NCI-H2107 treated with DMSO at 0.1 percent for 48 hours (cell line): ENCODE results near the gene DISP2.
A peak's percentile ranks its signal among the peaks of the same experiment; 100 is the strongest.

Experiments
- DNase-seq: peaks from one replicate; lab custom pipeline; 2025; ENCODE audit not compliant: unreplicated experiment; lab: John Stamatoyannopoulos, UW

DISP2 gene

DNA sequence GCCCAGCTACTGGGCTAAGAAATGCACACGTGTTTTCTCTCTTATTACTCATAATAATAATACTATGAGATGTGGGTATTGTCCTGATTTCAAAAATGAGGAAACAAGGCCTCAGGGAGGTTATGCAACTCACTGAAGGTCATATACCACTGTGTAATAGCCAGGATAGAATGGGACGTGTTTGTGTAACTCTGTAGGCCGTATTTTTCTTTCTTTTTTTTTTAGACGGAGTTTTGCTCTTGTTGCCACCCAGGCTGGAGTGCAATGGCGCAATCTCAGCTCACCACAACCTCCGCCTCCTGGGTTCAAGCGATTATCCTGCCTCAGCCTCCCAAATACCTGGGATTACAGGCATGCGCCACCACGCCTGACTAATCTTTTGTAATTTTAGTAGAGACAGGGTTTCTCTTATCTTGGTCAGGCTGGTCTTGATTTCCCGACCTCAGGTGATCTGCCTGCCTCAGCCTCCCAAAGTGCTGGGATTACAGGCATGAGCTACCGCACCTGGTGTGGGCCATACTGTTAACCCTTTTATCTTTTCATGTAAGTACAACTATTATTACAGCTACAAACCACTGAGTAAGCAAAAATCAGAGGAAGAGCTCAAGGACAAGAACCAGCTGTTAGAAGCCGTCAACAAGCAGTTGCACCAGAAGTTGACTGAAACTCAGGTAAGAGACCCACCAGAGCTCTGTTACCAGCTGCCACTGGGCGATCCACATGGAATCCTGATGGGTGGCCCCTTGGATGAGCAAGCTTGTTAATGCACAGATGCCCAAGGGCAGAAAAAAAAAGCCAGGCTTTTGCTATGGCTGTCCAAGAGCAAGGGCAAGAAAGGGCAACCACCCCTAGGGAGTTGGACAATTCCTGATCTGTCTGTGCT is 31.2 kb downstream of the DISP2 start:
- DNase-seq, result no peak

DNA sequence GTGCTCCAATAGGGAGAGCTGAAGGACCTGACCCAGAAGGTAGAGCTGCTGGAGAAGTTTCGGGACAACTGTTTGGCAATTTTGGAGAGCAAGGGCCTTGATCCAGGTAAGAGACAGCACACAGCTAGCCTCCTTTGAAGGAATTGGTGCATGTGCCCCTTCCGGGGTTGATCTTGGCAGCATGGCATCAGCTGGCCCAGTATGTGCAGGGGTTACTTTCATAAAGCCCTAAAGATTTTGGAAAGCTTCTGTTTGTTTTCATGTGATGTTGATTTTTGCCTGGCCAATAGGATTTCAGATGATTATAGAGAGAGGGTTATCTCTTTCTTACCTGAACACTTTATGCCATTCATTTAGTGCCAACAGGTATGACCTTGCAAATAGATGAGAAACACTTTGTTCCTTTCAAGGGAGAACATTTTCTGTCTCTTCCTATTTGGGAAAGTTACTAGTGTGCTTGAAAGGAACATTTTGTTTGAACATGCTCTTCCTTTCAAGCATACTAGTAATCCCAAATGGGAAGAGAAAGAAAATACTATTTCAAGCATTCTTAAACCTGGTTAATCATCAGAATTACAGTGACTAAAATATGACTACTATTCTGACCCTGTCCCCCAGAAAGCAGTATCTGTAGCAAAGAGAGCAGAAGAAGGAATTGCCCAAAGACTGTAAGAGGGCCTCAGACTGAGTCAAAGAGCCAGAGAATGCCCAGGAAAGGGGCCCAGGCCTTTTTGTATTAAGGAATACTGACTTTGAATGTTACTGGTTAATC is 32.0 kb downstream of the DISP2 start:
- DNase-seq, result no peak

DNA sequence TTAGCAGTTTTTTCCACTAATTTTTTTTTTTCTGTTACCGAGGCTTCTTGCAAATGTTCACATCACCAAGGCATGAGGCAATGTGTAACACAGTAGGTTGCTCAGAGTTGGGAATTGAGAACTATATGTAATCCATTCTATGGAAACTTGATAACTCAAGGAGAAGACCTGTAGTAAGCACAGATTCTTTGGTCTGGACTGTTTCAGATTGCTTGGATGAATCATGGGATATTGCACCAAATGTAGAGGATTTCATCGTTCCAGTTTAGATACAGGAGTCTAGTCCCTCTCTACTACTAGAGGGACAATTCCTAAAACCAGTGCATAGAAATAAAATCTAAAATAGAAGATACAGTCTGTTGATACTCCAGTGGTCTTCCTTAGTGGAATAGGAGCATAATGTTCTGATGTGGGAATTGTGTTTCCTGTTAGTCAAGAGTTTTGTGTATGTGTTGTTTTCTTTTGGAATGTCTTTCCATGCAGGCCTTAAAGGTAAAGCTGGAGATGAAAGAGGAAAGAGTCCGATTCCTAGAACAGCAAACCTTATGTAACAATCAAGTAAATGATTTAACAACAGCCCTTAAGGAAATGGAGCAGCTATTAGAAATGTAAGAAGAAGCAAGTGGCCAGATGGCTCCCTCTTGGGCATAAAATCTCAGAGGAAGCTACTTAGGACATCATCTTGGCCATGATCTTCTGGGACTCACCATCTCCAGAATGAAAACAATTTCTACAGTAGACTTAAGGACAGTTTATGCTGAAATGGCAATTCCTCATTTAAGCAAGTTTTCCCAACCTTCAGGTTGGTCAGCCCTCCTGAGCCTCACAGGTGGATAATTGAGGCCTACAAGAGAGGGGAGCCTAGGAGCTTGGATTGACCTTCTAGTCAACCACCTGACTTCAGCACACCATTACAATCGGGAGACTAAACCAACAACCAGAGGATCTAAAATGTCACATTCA is 35.2 kb downstream of the DISP2 start:
- DNase-seq, result no peak

DNA sequence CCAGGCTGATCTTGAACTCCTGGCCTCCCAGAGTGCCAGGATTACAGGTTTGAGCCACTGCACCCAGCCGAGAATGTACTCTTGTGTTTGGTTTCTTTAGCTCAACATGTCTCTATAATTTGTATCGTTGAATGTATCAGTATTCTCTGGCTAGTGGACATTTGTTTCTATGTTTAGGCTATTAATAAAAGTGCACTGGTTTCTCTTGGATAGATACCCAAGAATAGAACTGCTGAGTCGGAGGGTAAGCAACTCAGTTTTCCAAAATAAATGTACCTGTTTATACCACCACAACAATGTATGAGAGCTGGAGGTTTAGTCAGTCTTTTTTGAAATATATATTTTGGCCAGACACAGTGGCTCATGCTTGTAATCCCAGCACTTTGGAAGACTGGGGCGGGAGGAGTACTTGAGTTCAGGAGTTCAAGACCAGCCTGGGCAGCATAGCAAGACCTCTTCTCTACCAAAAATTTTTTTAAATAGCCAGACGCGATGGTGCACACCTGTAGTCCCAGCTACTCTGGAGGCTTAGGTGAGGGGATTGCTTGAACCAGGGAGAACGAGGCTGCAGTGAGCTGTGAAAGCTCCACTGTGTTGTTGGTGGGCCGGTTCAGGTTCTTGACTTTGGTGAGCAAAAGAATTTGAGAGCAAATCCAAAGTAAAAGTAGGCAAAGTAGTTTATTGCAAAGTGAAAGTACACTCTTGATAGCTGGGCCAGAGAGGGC is 39.8 kb downstream of the DISP2 start:
- no peak for DNase-seq

DNA sequence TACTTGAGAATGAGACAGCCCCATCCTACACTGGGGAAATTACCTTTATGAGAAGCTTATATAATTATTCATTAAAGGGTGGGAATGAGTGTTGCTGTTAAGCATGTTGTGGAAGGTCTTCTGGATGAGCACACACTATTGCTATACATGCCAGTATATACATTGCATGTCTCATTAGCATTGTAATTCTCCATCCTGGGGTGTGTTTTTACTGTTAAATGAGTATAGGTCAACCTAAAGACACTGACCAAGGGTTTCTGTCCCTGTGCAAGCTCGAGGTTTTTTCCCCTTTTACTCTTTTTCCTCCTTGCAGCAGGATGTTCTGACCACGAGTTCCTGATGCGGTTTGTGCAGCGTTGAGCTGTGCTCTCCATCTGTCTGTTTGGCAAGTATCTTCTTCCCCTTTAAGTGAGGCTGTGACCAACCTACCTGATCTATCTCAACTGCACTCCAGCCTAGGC is 40.4 kb downstream of the DISP2 start:
- no peak for DNase-seq

DNA sequence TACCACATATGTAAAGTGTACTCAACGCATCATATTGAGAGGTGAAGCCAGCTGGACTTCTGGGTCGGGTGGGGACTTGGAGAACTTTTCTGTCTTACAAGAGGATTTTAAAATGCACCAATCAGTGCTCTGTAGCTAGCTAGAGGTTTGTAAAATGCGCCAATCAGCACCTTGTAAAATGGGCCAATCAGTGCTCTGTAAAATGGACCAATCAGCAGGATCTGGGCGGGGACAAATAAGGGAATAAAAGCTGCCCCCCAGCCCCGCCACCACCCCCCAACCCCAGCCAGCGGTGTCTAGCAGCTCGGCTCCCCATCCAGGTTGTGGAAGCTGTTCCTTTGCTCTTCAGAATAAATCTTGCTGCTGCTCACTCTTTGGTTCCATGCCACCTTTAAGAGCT is 41.4 kb downstream of the DISP2 start:
- DNase-seq, result no peak

DNA sequence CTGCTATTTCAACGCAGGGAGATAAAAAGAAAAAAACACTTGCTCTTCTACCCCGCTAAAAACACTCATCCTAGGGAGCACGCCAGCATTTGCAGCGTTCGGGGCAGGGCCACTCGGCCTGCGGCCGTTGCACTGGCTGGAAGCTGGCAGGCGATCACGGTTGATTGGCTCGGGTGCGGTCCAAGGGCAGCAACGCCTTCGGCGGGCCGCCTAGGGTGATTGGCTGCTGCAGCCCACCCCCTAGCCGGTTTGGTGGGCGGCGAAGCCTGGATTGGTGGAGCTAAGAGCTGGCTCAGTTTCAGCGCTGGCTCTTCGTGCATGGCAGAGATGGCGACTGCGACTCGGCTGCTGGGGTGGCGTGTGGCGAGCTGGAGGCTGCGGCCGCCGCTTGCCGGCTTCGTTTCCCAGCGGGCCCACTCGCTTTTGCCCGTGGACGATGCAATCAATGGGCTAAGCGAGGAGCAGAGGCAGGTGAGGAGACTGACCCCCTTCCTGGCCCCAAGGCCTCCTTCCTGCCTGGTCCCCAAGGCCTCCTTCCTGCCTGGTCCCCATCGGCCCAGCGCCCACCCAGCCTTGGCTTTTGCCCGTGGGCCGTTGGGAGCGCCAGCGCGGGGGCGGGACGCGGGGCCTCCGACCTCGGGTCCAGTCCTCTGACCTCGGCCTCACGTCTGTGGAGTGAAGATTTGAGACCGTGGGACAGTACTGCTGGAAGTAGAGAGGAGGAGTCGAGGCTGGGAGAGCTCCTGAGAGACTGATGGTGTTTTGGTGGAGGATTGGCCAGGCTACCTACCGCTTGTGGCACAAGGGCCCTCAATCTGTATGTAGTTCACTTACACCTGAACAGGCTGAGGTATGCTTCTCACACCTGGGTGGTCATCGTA is 47.7 kb downstream of the DISP2 start, which contains the start of gene IVD:
IVD (plus strand) TSS at position 295 of the 881 bp plus-strand sequence; CDS start at position 328, 33 bp downstream.
- peak; percentile 72 for DNase-seq

DNA sequence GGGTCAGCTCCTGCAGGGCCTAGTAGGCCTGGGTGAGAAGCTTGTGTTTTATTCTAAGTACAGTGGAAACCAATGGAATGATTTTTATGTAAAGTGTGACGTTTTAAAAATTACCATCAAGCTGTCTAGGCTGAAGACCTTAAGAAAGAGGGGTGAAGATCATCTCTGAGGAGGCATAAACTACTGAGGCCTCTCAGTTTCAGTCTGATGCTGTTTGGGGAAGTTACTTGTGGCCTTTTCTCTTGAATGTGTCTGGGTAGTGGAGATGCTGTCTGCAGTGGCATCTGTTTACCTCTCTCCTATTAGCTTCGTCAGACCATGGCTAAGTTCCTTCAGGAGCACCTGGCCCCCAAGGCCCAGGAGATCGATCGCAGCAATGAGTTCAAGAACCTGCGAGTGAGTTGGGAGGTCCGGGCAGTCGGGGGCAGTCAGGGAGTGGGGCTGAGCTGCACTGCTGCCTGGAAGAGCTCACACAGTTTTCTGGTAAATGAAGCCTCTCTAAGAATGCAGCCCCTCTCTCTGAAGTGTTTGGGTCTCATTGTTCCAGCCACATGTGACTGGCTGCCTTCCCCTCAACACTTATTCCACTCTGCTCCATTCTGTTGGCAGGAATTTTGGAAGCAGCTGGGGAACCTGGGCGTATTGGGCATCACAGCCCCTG is 49.4 kb downstream of the DISP2 start:
- no peak for DNase-seq

DNA sequence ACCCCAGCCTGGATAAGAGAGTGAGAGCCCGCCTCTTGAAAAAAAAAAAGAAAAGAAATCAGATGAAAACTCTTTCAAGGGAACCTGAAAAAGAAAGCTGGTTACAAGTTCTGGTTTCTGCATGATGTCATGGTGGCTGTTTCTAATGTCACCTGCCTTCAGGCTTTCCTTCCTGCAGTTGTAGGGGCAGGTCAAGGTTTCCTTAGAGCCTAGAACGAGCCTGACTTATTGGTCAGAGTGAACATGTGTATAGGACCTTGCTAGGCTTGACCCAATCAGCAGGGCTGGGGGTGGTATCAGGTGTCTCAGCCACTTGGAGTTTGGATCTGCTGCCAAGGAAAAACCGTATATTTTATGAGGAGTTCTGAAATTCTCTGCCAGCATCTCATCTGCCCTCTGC is 51.3 kb downstream of the DISP2 start:
- DNase-seq, result no peak

DNA sequence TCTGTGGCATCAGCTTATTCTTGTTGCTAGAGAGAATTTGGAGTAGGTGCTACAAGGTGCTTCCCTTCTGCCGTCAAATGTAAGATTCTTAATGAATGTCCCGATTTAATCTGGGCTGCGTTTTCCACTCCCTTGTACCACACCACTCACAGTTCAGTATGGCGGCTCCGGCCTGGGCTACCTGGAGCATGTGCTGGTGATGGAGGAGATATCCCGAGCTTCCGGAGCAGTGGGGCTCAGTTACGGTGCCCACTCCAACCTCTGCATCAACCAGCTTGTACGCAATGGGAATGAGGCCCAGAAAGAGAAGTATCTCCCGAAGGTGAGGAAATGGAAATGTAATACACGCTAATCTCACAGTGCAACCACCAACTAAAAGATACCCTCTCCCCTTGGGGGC is 52.5 kb downstream of the DISP2 start:
- DNase-seq, result no peak

DNA sequence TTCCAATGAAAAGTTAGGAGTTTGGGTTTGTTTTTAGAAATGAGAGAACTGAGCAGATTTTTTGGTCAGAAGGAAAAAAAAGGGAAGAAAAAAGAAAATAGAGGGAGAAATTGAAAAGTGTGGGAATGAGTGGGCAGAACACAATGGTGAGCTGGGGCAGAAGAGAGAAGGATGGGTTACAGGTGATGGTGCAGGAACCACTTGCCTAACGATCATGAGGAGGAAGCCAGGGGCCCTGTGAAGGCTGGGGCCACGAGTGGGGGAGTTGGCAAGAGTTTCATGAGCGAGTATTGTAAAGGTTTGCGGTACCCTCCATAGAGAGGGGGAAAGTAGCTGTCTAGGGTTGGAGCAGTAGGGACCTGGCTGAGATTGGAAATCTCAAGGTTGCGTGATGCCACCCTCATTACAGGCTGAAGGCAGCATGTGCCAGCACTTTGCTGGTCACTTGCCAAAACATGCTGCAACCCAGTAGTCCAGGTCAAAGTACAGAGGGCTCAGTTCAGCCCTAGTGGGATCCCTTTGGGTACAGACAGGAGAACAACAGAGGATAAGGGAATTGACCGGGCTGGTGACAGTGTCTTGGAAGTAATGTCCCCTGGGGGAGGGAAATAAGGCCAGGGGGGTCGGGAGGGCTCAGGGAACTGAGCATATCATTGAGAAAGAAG is 54.2 kb downstream of the DISP2 start:
- DNase-seq, result no peak

DNA sequence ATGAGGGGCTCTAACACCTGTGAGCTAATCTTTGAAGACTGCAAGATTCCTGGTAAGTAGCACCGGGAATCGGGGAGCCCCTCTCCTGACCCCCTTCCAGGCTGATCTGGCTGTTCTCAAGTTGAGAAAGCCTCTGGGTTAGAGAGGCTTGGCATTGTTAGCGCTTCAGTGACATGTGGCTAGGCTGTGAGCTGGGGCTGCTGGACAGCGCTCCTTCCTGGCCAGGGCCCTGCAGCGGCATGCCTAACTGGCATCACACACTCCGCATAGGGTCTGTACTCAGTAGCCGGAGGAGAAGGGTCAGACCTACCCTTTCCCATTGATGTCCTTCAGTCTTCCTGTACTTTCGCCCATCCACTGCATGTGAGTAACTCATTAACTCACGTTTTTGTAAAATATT is 55.0 kb downstream of the DISP2 start:
- DNase-seq, result no peak

DNA sequence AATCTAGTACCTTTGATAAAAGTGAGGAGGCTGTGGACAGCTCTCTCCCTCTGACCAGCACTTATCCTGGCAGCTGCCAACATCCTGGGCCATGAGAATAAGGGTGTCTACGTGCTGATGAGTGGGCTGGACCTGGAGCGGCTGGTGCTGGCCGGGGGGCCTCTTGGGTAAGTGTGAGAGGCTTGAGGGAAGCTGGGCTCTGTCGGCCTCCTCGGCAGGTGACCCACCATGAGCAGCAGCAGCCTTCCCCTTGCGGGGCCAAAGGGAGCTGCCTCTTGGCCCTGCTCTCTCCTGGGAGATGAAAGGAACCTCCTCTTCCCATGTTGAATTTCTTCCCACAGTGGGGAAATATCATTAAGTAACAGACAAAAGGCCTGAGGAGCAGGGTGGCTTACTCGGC is 56.8 kb downstream of the DISP2 start:
- DNase-seq, result no peak

DNA sequence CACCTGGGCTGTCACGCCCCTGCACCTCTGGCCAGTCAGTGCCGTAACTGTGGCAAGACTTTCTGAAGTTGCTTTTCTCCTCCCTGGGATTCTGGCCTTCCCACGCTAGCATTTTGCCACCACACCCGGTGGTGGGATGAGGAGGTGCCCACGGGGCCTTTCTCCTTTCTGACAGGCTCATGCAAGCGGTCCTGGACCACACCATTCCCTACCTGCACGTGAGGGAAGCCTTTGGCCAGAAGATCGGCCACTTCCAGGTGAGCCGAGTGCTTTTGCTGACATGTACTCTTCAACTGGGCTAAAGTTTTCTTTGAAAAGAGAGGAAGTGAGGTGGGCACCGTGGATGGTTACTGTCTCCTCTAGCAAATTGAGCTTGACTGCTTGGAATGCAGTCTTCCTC is 57.2 kb downstream of the DISP2 start:
- no peak for DNase-seq

DNA sequence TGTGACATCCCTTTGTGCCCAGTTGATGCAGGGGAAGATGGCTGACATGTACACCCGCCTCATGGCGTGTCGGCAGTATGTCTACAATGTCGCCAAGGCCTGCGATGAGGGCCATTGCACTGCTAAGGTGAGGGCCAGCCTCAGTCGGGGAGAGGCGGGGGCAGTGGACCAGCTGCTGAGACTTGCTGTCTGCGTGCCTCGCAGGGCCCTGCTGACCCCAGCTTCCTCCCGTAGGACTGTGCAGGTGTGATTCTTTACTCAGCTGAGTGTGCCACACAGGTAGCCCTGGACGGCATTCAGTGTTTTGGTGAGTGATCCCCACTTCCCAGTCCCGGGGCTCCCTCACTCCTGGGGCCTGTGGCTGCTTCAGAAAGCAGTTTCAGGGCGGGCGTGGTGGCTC is 58.0 kb downstream of the DISP2 start:
- DNase-seq, result no peak

DNA sequence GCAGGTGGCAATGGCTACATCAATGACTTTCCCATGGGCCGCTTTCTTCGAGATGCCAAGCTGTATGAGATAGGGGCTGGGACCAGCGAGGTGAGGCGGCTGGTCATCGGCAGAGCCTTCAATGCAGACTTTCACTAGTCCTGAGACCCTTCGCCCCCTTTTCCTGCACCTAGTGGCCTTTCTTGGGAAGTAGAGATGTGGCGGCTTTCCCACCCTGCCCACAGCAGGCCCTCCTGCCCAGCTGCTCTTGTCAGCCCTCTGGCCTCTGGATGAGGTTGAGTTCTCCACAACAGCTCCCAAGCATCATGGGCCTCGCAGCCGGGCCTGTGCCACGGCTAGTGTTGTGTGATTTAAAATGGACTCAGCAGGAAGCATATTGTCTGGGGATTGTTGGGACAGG is 60.1 kb downstream of the DISP2 start:
- DNase-seq, result no peak

DNA sequence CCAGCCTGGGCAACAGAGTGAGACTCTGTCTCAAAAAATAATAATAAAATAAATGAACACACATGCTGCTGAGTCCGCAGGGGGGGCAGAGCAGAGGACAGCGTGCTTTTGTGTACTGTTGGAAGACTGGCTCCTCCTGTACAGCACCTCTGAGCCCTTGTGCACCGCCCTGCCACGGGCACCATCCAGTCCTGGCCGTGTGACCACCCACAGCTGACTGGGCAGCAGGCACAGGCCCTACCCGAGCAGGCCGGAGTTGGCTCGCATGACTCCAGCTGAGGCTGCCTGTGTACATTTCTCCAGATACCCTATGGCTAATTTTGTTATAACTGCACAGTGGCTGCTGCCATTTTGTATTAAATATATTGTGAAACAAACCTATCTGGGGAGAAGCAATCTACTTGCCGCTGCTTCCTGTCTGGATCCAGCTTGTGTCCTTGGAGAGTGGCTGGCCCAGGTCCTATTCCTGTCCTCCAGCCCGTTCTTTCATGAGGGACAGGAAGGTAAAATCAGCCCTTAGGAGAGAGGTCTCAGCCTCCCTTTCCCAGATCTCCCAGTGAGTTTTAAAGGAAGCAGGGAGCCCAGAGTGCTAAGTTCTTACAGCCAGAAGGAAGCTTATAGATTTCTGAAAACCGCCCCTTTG is 62.2 kb downstream of the DISP2 start:
- DNase-seq, result no peak

DNA sequence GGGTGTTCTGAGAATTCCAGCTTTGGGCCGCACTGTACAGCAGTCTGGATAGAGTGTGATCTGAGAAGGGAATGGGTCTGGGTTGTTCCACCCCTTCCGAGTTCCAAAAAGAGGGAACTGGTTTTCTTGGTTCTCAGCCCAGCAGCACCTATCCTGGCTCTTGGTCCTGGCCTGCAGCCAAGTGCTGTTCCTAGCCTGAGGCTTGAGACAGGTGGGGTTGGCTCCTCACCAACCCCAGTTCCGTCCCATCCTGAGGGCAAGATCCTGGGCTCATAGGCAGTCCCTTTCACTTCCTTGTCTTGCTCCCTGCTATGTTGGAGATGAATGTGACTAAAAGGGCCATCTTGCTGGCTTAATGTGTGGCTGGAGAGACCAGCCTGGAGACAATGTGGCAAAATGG is 62.8 kb downstream of the DISP2 start:
- peak; percentile 7 for DNase-seq
